Fibroblast of the aortic adventitia (primary cell): ENCODE data around the gene KIAA0825. TPM values are rescaled to one million over a fixed set of nuclear protein-coding genes. Genes with fewer than 3 reads are reported as not detected.

Source experiments
- DNase-seq: peaks from one replicate; pipeline ENCODE4 v3.0.0-alpha.2; 2010; ENCODE audit warnings: low read depth
- H3K4me3 ChIP-seq: 2 replicates; pipeline ENCODE4 v1.5.1; 2011; ENCODE audit warnings: low read depth, mild to moderate bottlenecking, control low read depth, low read length, moderate library complexity
- total RNA-seq: library from RNA; depleted of rRNA; stranded (reverse); fragments of >200 nt; gene quantifications from 2 replicates; pipeline ENCODE4 v1.2.3, GENCODE V29; 2012; ENCODE audit warnings: low replicate concordance
- TF ChIP-seq, protein P1 (sequence below): IDR thresholded peaks from 2 replicates; pipeline ENCODE4 v1.5.1; 2011; ENCODE audit warnings: mild to moderate bottlenecking, low read length, control low read depth, inconsistent platforms; ENCODE audit not compliant: insufficient read depth

Gene KIAA0825
- total RNA-seq, 1 donor = 12.2 TPM

DNA sequence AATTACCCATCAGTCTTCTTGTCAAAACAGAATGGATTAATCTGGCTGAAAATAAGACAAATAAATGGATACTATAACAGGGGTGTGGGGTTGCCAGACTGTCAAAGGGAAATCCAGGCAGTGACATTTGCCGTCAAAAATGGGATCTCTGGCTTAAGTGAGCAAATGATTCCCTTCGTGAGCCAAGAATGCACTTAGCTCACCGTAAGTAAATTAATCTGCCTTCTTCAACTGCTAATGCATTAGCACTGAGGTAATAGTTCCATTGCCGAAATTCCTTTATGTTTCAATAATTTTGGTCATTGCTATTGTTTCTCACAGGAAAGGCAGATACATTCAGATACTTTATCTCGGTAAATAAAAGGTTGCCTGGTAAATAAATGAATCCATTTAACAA, 377.8 kb downstream of the KIAA0825 start:
- TF ChIP-seq, protein P1, sequence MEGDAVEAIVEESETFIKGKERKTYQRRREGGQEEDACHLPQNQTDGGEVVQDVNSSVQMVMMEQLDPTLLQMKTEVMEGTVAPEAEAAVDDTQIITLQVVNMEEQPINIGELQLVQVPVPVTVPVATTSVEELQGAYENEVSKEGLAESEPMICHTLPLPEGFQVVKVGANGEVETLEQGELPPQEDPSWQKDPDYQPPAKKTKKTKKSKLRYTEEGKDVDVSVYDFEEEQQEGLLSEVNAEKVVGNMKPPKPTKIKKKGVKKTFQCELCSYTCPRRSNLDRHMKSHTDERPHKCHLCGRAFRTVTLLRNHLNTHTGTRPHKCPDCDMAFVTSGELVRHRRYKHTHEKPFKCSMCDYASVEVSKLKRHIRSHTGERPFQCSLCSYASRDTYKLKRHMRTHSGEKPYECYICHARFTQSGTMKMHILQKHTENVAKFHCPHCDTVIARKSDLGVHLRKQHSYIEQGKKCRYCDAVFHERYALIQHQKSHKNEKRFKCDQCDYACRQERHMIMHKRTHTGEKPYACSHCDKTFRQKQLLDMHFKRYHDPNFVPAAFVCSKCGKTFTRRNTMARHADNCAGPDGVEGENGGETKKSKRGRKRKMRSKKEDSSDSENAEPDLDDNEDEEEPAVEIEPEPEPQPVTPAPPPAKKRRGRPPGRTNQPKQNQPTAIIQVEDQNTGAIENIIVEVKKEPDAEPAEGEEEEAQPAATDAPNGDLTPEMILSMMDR = no peak
- no peak overlapping the region for H3K4me3 ChIP-seq
- DNase-seq = peak; percentile 51

DNA sequence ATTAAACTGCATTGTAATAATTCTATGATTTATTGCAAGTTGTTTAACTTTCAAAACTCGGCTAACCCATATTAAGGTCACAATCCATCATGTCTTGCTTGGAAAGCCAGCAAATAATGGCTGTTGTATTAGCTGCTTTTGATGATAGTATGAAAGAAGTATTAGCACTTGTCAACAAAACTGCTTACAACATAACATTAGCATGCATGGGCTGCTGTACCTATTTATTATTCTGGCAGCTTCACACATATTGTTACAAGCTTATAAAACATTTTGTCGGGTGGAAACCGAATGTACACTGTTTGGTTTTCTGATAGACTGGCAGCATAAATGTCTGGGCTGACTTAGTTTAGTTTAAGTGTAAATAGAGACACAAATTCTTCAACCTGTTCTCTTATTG, 378.3 kb downstream of the KIAA0825 start:
- no peak for DNase-seq
- TF ChIP-seq, protein P1 = no peak
- no peak overlapping the region for H3K4me3 ChIP-seq

DNA sequence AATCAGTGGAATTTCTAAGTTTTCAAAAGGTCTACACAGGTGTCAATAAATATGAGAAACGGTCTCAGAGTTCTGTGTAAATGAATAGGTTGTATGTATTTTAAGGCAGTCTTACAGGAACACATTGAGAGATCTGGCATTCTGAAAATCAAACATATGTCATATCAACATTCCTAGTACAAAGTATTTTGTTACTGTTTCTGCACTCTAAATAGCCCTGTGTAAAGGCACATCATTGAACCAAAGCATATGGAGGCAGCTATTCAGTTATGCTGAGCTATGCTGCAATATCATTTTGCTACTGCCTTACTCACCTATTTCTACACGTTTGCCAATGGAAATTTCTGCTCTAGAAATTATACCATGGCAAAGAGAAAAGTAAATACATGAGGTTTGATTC, 379.1 kb downstream of the KIAA0825 start:
- no peak overlapping the region for H3K4me3 ChIP-seq
- TF ChIP-seq, protein P1 = no peak
- no peak for DNase-seq

DNA sequence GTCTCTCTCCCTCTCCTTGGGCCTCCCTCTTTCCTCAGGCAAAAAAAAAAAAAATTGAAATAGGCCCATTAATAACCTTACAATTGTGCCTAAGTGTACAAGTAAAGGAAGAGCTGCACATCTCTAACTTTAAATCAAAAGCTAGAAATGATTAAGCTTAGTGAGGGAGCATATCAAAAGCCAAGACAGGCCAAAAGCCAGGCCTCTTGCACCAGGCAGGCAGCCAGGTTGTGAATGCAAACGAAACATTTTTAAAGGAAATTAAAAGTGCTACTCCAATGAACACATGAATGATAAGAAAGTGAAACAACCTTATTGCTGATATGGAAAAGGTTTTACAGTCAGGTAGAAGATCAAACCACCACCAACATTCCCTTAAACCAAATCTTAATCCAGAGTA, 383.4 kb downstream of the KIAA0825 start:
- no peak overlapping the region for H3K4me3 ChIP-seq
- TF ChIP-seq, protein P1 = no peak
- no peak for DNase-seq

DNA sequence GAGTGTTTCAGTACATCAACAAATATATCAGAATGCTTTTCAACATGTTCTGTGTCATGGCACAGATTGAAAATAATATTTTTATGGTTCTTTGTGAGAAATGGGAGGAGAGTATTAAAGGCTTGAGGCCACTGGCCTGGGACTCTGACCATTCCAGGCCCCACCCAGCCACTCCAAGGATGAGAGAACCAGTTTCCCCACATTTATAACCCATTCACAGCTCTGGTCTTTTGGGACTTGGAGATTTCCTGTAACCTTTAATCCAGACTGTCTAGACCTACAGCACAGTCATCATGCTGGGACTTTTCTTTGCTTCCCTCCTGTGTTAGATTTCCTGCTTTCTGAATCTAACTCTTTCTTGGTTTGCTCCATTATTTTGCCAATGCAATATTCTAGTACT, 389.6 kb downstream of the KIAA0825 start:
- DNase-seq = no peak
- H3K4me3 ChIP-seq = no peak overlapping the region
- TF ChIP-seq, protein P1 = no peak

DNA sequence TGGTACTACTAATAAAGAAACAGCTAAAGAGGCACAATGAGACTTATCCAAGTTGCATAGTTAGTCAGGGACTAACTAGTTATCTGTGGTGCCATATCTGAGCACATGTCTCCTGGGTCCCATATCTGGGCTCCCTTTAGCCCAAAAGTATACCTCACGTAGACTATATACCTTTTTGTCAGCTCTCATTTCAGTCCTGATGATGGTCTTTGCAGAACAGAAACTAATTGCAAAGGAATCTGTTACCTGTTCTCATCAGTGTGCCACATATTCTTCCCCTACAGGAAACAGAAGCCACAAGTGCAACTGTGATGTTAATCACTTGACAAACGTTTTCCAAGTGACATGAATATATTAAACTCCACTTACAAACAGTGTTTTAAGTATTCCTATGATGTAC, 395.2 kb downstream of the KIAA0825 start:
- DNase-seq = no peak
- no peak overlapping the region for H3K4me3 ChIP-seq
- TF ChIP-seq, protein P1 = no peak

DNA sequence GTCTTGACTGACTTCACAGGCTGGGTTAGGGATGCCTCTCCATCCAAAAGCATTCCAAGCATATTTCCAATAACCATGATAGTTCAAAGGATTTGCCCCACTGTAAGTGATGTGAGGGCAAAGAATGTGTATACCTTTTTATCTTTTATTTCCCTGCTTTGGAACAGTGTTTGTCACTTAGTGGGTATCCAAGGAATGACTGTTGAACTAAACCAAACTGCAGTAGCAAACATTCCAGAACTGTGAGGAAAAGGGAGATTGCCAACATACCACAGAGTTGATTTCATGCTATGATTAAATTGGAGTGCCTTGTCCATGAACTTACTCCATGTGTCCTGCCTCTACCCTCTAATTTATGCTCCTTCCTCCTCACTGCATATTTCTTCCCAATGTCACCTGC, 400.0 kb downstream of the KIAA0825 start:
- TF ChIP-seq, protein P1 = no peak
- H3K4me3 ChIP-seq = no peak overlapping the region
- DNase-seq = peak; percentile 79
